K562 (cell line): ENCODE measurements around the gene NUP188. TPM values are rescaled to one million over a fixed set of nuclear protein-coding genes. Genes with fewer than 3 reads are reported as not detected.

Source experiments
- MCM2 ChIP-seq: fragments of 450-650 bp; IDR thresholded peaks from 2 replicates; pipeline ENCODE4 v1.6.1; 2017; ENCODE audit warnings: low read depth, mild to moderate bottlenecking
- RBM14 ChIP-seq: fragments of 200-400 bp; formaldehyde crosslinking; IDR thresholded peaks from 2 replicates; pipeline ENCODE4 v1.6.1; 2018; ENCODE audit warnings: low read depth, mild to moderate bottlenecking, low read length, moderate library complexity, borderline replicate concordance; ENCODE audit not compliant: insufficient read depth
- polyA plus RNA-seq, 8 experiments: library from polyadenylated mRNA; depleted of rRNA in 4 of 8; stranded (reverse) in 5 of 8; unstranded in 3 of 8; fragments of >200 nt; fragmentation: Nextera tagmentation in 2 of 8; fragmentation: Illumina TruSeq in 1 of 8; extraction: Ambion mirVana in 2 of 8; extraction: Trizol in 1 of 8; gene quantifications; 2 replicates each; pipeline versions ENCODE4 v1.2.1 to v1.2.3, GENCODE V29; 2011 to 2014; ENCODE audit warnings: inconsistent platforms in 1 of 8, missing spikeins in 1 of 8
- total RNA-seq, 7 experiments: library from RNA; depleted of rRNA in 6 of 7; stranded (reverse); fragments of >200 nt in 6 of 7; fragmentation: Illumina TruSeq in 2 of 7; extraction: Trizol in 2 of 7; gene quantifications; 2 replicates each; pipeline versions ENCODE4 v1.2.1 to v1.2.3, GENCODE V29; 2011 to 2021; ENCODE audit warnings: low replicate concordance in 1 of 7
- TF ChIP-seq, protein P1 (sequence below): fragments of 200-600 bp; sonication (generic); IDR thresholded peaks from one replicate; pipeline ENCODE4 v1.6.1; 2012; ENCODE audit warnings: mild to moderate bottlenecking, low read depth, low read length, inconsistent platforms

NUP188 gene
- total and polyA plus RNA-seq, 9 of the 15 experiments (the other 6 are each of a cell fraction or from before 2014, with no cell fraction given): 11.7 to 135 (median 70.6) TPM

- TF ChIP-seq, protein P1, sequence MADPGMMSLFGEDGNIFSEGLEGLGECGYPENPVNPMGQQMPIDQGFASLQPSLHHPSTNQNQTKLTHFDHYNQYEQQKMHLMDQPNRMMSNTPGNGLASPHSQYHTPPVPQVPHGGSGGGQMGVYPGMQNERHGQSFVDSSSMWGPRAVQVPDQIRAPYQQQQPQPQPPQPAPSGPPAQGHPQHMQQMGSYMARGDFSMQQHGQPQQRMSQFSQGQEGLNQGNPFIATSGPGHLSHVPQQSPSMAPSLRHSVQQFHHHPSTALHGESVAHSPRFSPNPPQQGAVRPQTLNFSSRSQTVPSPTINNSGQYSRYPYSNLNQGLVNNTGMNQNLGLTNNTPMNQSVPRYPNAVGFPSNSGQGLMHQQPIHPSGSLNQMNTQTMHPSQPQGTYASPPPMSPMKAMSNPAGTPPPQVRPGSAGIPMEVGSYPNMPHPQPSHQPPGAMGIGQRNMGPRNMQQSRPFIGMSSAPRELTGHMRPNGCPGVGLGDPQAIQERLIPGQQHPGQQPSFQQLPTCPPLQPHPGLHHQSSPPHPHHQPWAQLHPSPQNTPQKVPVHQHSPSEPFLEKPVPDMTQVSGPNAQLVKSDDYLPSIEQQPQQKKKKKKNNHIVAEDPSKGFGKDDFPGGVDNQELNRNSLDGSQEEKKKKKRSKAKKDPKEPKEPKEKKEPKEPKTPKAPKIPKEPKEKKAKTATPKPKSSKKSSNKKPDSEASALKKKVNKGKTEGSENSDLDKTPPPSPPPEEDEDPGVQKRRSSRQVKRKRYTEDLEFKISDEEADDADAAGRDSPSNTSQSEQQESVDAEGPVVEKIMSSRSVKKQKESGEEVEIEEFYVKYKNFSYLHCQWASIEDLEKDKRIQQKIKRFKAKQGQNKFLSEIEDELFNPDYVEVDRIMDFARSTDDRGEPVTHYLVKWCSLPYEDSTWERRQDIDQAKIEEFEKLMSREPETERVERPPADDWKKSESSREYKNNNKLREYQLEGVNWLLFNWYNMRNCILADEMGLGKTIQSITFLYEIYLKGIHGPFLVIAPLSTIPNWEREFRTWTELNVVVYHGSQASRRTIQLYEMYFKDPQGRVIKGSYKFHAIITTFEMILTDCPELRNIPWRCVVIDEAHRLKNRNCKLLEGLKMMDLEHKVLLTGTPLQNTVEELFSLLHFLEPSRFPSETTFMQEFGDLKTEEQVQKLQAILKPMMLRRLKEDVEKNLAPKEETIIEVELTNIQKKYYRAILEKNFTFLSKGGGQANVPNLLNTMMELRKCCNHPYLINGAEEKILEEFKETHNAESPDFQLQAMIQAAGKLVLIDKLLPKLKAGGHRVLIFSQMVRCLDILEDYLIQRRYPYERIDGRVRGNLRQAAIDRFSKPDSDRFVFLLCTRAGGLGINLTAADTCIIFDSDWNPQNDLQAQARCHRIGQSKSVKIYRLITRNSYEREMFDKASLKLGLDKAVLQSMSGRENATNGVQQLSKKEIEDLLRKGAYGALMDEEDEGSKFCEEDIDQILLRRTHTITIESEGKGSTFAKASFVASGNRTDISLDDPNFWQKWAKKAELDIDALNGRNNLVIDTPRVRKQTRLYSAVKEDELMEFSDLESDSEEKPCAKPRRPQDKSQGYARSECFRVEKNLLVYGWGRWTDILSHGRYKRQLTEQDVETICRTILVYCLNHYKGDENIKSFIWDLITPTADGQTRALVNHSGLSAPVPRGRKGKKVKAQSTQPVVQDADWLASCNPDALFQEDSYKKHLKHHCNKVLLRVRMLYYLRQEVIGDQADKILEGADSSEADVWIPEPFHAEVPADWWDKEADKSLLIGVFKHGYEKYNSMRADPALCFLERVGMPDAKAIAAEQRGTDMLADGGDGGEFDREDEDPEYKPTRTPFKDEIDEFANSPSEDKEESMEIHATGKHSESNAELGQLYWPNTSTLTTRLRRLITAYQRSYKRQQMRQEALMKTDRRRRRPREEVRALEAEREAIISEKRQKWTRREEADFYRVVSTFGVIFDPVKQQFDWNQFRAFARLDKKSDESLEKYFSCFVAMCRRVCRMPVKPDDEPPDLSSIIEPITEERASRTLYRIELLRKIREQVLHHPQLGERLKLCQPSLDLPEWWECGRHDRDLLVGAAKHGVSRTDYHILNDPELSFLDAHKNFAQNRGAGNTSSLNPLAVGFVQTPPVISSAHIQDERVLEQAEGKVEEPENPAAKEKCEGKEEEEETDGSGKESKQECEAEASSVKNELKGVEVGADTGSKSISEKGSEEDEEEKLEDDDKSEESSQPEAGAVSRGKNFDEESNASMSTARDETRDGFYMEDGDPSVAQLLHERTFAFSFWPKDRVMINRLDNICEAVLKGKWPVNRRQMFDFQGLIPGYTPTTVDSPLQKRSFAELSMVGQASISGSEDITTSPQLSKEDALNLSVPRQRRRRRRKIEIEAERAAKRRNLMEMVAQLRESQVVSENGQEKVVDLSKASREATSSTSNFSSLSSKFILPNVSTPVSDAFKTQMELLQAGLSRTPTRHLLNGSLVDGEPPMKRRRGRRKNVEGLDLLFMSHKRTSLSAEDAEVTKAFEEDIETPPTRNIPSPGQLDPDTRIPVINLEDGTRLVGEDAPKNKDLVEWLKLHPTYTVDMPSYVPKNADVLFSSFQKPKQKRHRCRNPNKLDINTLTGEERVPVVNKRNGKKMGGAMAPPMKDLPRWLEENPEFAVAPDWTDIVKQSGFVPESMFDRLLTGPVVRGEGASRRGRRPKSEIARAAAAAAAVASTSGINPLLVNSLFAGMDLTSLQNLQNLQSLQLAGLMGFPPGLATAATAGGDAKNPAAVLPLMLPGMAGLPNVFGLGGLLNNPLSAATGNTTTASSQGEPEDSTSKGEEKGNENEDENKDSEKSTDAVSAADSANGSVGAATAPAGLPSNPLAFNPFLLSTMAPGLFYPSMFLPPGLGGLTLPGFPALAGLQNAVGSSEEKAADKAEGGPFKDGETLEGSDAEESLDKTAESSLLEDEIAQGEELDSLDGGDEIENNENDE: no peak
- TF ChIP-seq MCM2: no peak
- TF ChIP-seq RBM14: no peak
Observed at GRCh38 chr9:129014124-129014523, 66.6 kb downstream of the NUP188 start (continued).
